ENCODE data around the gene HSBP1L1.

HSBP1L1 gene

GRCh38 chr18:79930020-79930642 lies 34.3 kb upstream of the HSBP1L1 start:
- DNase-seq: peak; percentile 1

GRCh38 chr18:79931475-79931874 lies 33.0 kb upstream of the HSBP1L1 start:
- no peak for DNase-seq

- DNase-seq: no peak
Observed at GRCh38 chr18:79932907-79933306, 31.5 kb upstream of the HSBP1L1 start.

GRCh38 chr18:79933765-79934164 lies 30.7 kb upstream of the HSBP1L1 start:
- DNase-seq: no peak

- no peak for DNase-seq
Observed at GRCh38 chr18:79934311-79935097, 29.9 kb upstream of the HSBP1L1 start.

- DNase-seq: no peak
Observed at GRCh38 chr18:79935098-79935480, 29.4 kb upstream of the HSBP1L1 start.

GRCh38 chr18:79935499-79935898 lies 28.9 kb upstream of the HSBP1L1 start:
- DNase-seq: no peak

GRCh38 chr18:79935925-79936324 lies 28.5 kb upstream of the HSBP1L1 start:
- no peak for DNase-seq

- DNase-seq: no peak
Observed at GRCh38 chr18:79936641-79937040, 27.8 kb upstream of the HSBP1L1 start.

- DNase-seq: no peak
Observed at GRCh38 chr18:79937103-79937860, 27.2 kb upstream of the HSBP1L1 start.

- no peak for DNase-seq
Observed at GRCh38 chr18:79938196-79938595, 26.2 kb upstream of the HSBP1L1 start.

GRCh38 chr18:79939096-79939495 lies 25.3 kb upstream of the HSBP1L1 start:
- DNase-seq: no peak

- no peak for DNase-seq
Observed at GRCh38 chr18:79940126-79940813, 24.2 kb upstream of the HSBP1L1 start.

- no peak for DNase-seq
Observed at GRCh38 chr18:79940814-79941472, 23.5 kb upstream of the HSBP1L1 start.

GRCh38 chr18:79941473-79942119 lies 22.8 kb upstream of the HSBP1L1 start:
- DNase-seq: no peak

GRCh38 chr18:79942211-79942610 lies 22.2 kb upstream of the HSBP1L1 start:
- no peak for DNase-seq

- no peak for DNase-seq
Observed at GRCh38 chr18:79942786-79943607, 21.4 kb upstream of the HSBP1L1 start.

GRCh38 chr18:79943608-79944125 lies 20.8 kb upstream of the HSBP1L1 start:
- no peak for DNase-seq

- peak; percentile 65 for DNase-seq
Observed at GRCh38 chr18:79944126-79944731, 20.2 kb upstream of the HSBP1L1 start.

GRCh38 chr18:79944746-79945117 lies 19.7 kb upstream of the HSBP1L1 start:
- DNase-seq: no peak
